Measurements from ENCODE around the gene PCDHGB2. TPM values are rescaled to one million over a fixed set of nuclear protein-coding genes. Genes with fewer than 3 reads are reported as not detected.
"Not testable (repeated sequence)": the region's sequence is repeated elsewhere in the genome, so short reads cannot be mapped to it uniquely, and the experiment has no call there.

PCDHGB2 gene
- total and polyA plus RNA-seq, 2 of the 8 experiments (the other 6 are each of a cell fraction or from before 2014, with no cell fraction given): 1.9 to 2.9 TPM

DNA sequence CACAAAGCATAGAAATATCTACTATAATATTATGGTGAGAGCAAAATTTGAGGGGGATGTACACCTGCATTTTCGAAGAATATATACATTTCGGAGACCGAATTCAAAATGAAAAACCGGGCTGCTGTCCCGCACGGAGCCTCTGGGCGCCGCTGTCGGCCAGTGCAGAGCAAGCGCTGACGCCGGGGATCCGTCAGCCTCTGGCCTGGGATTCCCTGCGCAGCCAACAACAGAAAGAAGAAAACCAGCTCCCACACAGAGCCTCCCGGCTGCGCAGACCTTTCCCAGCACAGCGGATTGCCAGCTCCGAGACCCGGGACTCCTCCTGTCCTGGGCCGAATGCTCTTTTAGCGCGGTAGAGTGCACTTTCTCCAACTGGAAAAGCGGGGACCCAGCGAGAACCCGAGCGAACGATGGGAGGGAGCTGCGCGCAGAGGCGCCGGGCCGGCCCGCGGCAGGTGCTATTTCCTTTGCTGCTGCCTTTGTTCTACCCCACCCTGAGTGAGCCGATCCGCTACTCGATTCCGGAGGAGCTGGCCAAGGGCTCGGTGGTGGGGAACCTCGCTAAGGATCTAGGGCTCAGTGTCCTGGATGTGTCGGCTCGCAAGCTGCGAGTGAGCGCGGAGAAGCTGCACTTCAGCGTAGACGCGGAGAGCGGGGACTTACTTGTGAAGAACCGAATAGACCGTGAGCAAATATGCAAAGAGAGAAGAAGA lies 48.2 kb downstream of the PCDHGB2 start, which contains the start of gene PCDHGB6:
TSS of gene PCDHGB6 (plus strand) at position 232 of the 716 bp plus-strand sequence. CDS start at position 414, 182 bp downstream.
- H2AK5ac ChIP-seq (ENCODE audit: low read depth, low read length); H3K14ac ChIP-seq (ENCODE audit: insufficient read length); H3K36me3 ChIP-seq (ENCODE audit: control insufficient read depth in 2 of 4, insufficient read depth in 4 of 4, low read length in 3 of 4); H3K27ac ChIP-seq (ENCODE audit: low read depth, low read length); H4K20me1 ChIP-seq (replicated peaks in 1 of 2; ENCODE audit: control insufficient read depth in 1 of 2, insufficient read depth in 2 of 2, low read length in 2 of 2); H3K23ac ChIP-seq (ENCODE audit: insufficient read length); H3K79me1 ChIP-seq (ENCODE audit: low read depth, low read length); H2BK5ac ChIP-seq (ENCODE audit: low read depth, low read length); H4K91ac ChIP-seq (replicated peaks; ENCODE audit: insufficient read length, low read length); H2BK12ac ChIP-seq (ENCODE audit: low read depth, low read length); H2BK120ac ChIP-seq (replicated peaks; ENCODE audit: low read depth, low read length); H3K4ac ChIP-seq (replicated peaks; ENCODE audit: insufficient read length, low read depth, low read length); H3K56ac ChIP-seq (replicated peaks; ENCODE audit: insufficient read length, low read depth, low read length); H3K23me2 ChIP-seq (ENCODE audit: low read depth, low read length); H3K27me3 ChIP-seq (replicated peaks in 1 of 4; ENCODE audit: control insufficient read depth in 3 of 4, extremely low read depth in 1 of 4, insufficient read depth in 3 of 4, low read length in 3 of 4); H2BK20ac ChIP-seq (ENCODE audit: low read length); H3K18ac ChIP-seq (ENCODE audit: extremely low read depth, low read length); H4K8ac ChIP-seq (ENCODE audit: extremely low read depth, insufficient read depth, low read length); H3K79me2 ChIP-seq (ENCODE audit: control insufficient read depth in 1 of 2, insufficient read depth in 2 of 2, low read length in 2 of 2); H3K4me1 ChIP-seq (replicated peaks in 1 of 4; ENCODE audit: control insufficient read depth in 3 of 4, insufficient read depth in 4 of 4, low read length in 3 of 4); H4K5ac ChIP-seq (ENCODE audit: insufficient read length, low read depth, low read length); H2BK15ac ChIP-seq (ENCODE audit: low read length): not testable (repeated sequence)
- Histone ChIP-seq H3K4me2 (ENCODE audit: insufficient read depth in 1 of 2, low read depth in 2 of 2, low read length in 2 of 2) (peak within 1 kb of the TSS; percentile 68 to 70), H3K9me3 (ENCODE audit: insufficient read depth in 2 of 2, low read depth in 1 of 2, low read length in 1 of 2) (peaks cover 7 to 25% of the 10 kb centered on the region in 2 experiments; a peak in 3 of 4 replicates), H2AFZ (ENCODE audit: low read length) (0 out of 2 replicates have a peak within 1 kb of the TSS, but pooled peaks have one; percentile 56), H3K9ac (replicated peaks in 1 of 4; ENCODE audit: extremely low read depth in 1 of 4, low read depth in 3 of 4, low read length in 3 of 4) (peak within 1 kb of the TSS in 3 of 4 experiments; percentile 29 to 39 (median 37); a peak in 2 of 7 replicates), H3K4me3 (ENCODE audit: extremely low read depth in 1 of 4, insufficient read depth in 2 of 4, low read depth in 3 of 4, low read length in 4 of 4) (peak within 1 kb of the TSS; percentile 58 to 70 (median 64))
- DNase-seq (ENCODE audit: low read depth in 1 of 2, low spot score in 2 of 2) (peak in 1 of 2 experiments; percentile 90), FAIRE-seq (peak; percentile 72)
- POLR2A ChIA-PET (ENCODE audit: partially characterized antibody): interaction anchor here (0.8 to 1.3 kb wide), 3 partner anchors 13 to 104 kb away, joined by 3 read pairs; partner anchors contain the start of genes PCDHGA11 and PCDHGB2
- 7% methylated on average over 39 of the region's 51 CpGs; no CpG with 5 or more reads in 1 of the 2 experiments for WGBS, 2 experiments (ENCODE audit: extremely low coverage in 1 of 2, insufficient coverage in 1 of 2, insufficient read length in 1 of 2, insufficient replicate concordance in 2 of 2, low coverage in 1 of 2, low lambda C conversion rate in 2 of 2, missing lambda C conversion rate in 1 of 2)
- CTCF ChIA-PET (ENCODE audit: partially characterized antibody): interaction anchor here (0.7 to 23.3 kb wide), 53 partner anchors 10 to 252 kb away, joined by 3 to 1236 read pairs (median 5); partner anchors contain the start of genes PCDHB10, PCDHB11, PCDHB14 and PCDHB15
- TF ChIP-seq POLR2A (IDR thresholded peaks at IDR 0.05; ENCODE audit: control extremely low read depth in 1 of 2, low read depth in 2 of 2, low read length in 2 of 2): peak in 1 of 2 experiments; percentile 30; a peak in 1 of 3 replicates
- peak; percentile 34; the same call in 1 of the 2 replicates for TF ChIP-seq NRF1 (IDR thresholded peaks at IDR 0.05; ENCODE audit: low read depth, low read length)
- TF ChIP-seq KDM4A (IDR thresholded peaks at IDR 0.05; ENCODE audit: low read depth, low read length, severe bottlenecking): peak; percentile 95
- peak; percentile 77 to 86 for TF ChIP-seq RAD21 (IDR thresholded peaks at IDR 0.05 in 1 of 2, conservative IDR thresholded peaks at IDR 0.05 in 1 of 2; ENCODE audit: low read depth in 2 of 2, low read length in 2 of 2)
- 0 out of 2 replicates have a peak, but pooled peaks have one; percentile 66 for TF ChIP-seq RBBP5 (IDR thresholded peaks at IDR 0.05; ENCODE audit: borderline replicate concordance, low read depth, low read length)
- TF ChIP-seq, protein P1, sequence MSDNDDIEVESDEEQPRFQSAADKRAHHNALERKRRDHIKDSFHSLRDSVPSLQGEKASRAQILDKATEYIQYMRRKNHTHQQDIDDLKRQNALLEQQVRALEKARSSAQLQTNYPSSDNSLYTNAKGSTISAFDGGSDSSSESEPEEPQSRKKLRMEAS (IDR thresholded peaks at IDR 0.05): peak; percentile 18; the same call in 1 of the 2 replicates
- TF ChIP-seq SUZ12 (IDR thresholded peaks at IDR 0.05; ENCODE audit: low read length): peak; percentile 41; the same call in 1 of the 2 replicates
- peak; percentile 23 for TF ChIP-seq TAF7 (optimal IDR thresholded peaks at IDR 0.05; ENCODE audit: borderline replicate concordance, low read depth, low read length)
- 0 out of 2 replicates have a peak, but pooled peaks have one; percentile 49 for TF ChIP-seq SP4 (IDR thresholded peaks at IDR 0.05; ENCODE audit: low read length)
- 0 out of 4 replicates have a peak, but pooled peaks of 1 of the 2 experiments have one; percentile 68 for TF ChIP-seq HDAC2 (IDR thresholded peaks at IDR 0.05; ENCODE audit: borderline replicate concordance in 1 of 2, low read depth in 2 of 2, low read length in 2 of 2)
- peak; percentile 56; the same call in 1 of the 2 replicates for TF ChIP-seq CREB1 (IDR thresholded peaks at IDR 0.05)

All from H1 (cell line).